ENCODE results near the gene ACYP1. TPM values are rescaled to one million over a fixed set of nuclear protein-coding genes. Genes with fewer than 3 reads are reported as not detected.

Gene ACYP1
- total RNA-seq, 1 experiment from 2014 or later = 50.2 TPM

DNA sequence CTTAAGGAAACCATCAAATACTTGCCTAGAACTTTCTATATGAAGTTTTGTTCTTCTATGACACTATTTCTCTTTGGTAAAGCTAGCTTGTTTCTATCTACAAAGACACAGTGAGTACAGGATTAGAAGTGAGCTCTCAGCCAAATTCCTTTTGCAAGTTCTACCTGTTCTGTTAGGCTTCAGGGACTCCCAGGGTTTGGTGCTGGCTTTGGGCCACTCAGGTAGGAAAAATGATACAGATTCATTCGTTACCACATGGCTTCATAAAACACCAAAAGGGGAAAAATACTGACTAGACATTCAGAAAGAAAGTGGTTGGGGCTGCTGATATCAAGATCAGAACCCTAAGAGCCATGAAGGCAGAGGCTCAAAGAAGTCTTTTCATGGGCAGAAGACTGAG is 19.4 kb upstream of the ACYP1 start:
- TF ChIP-seq, protein P1, sequence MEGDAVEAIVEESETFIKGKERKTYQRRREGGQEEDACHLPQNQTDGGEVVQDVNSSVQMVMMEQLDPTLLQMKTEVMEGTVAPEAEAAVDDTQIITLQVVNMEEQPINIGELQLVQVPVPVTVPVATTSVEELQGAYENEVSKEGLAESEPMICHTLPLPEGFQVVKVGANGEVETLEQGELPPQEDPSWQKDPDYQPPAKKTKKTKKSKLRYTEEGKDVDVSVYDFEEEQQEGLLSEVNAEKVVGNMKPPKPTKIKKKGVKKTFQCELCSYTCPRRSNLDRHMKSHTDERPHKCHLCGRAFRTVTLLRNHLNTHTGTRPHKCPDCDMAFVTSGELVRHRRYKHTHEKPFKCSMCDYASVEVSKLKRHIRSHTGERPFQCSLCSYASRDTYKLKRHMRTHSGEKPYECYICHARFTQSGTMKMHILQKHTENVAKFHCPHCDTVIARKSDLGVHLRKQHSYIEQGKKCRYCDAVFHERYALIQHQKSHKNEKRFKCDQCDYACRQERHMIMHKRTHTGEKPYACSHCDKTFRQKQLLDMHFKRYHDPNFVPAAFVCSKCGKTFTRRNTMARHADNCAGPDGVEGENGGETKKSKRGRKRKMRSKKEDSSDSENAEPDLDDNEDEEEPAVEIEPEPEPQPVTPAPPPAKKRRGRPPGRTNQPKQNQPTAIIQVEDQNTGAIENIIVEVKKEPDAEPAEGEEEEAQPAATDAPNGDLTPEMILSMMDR (conservative IDR thresholded peaks at IDR 0.05; ENCODE audit: low read depth, low read length) = no peak
- no peak for TF ChIP-seq EZH2 (IDR thresholded peaks at IDR 0.05; ENCODE audit: borderline replicate concordance, low read depth, low read length, poor library complexity, severe bottlenecking)
- no peaks in the 10 kb centered on the region for H3K27me3 ChIP-seq (replicated peaks; ENCODE audit: insufficient read depth, low read depth, low read length, poor library complexity)
- no peaks in the 10 kb centered on the region for H3K4me1 ChIP-seq (ENCODE audit: insufficient read depth, low read length, poor library complexity, severe bottlenecking)
- ChIA-PET CTCF (interaction anchor here (0.5 to 0.8 kb wide), 2 partner anchors 205 to 222 kb away, joined by 3 to 6 read pairs; no protein-coding TSS in a partner anchor), POLR2A (ENCODE audit: low non-redundant PET) (no interaction called here)
- H3K36me3 ChIP-seq (ENCODE audit: insufficient read depth, low read length, poor library complexity, severe bottlenecking) = peaks cover 31% of the 10 kb centered on the region
- no peak overlapping the region for H3K4me3 ChIP-seq (ENCODE audit: low read depth, low read length, poor library complexity, severe bottlenecking)
- no peak for DNase-seq (ENCODE audit: low spot score)
- H3K9me3 ChIP-seq (ENCODE audit: low read depth, low read length, poor library complexity, severe bottlenecking) = no peaks in the 10 kb centered on the region
- intact Hi-C loops (cut with micrococcal nuclease; ENCODE audit: unreplicated experiment) = no loop called here
- BruUV-seq (replicated peaks) = no TSS peak
- no peak overlapping the region for H3K27ac ChIP-seq (ENCODE audit: low read depth, low read length, poor library complexity, severe bottlenecking)

DNA sequence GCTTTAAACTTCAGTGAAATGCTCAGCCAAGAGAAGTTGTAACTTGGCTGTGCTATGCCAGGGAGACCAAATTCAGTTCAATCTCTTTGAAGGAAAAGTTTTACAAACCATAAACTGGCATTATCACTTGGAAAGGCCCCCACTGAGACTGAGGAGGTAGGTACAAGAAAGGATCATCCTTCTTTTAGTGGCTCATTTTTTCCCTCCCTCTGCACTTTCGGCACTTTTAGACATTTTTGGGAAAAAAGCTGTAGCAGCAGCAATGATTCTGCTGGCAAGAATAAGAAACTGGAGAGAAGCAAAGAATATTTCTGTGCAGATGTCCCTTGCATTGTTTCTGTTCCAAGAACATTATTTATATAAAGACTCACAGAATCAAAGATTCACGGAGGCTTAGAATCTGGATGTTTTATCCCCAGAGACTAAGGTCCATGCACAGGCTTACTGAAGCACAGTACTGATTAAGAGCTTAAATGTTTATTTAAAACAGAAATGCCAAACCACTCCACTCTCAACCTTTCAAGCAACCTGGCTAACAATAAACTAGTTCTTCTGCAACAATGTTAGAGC is 17.9 kb upstream of the ACYP1 start:
- H3K9me3 ChIP-seq (ENCODE audit: low read depth, low read length, poor library complexity, severe bottlenecking) = no peaks in the 10 kb centered on the region
- intact Hi-C loops (cut with micrococcal nuclease; ENCODE audit: unreplicated experiment) = no loop called here
- H3K36me3 ChIP-seq (ENCODE audit: insufficient read depth, low read length, poor library complexity, severe bottlenecking) = peaks cover 16% of the 10 kb centered on the region
- H3K27me3 ChIP-seq (replicated peaks; ENCODE audit: insufficient read depth, low read depth, low read length, poor library complexity) = no peaks in the 10 kb centered on the region
- ChIA-PET CTCF (no interaction called here), POLR2A (ENCODE audit: low non-redundant PET) (no interaction called here)
- no peak overlapping the region for H3K4me3 ChIP-seq (ENCODE audit: low read depth, low read length, poor library complexity, severe bottlenecking)
- TF ChIP-seq, protein P1 (conservative IDR thresholded peaks at IDR 0.05; ENCODE audit: low read depth, low read length) = no peak
- TF ChIP-seq EZH2 (IDR thresholded peaks at IDR 0.05; ENCODE audit: borderline replicate concordance, low read depth, low read length, poor library complexity, severe bottlenecking) = no peak
- H3K4me1 ChIP-seq (ENCODE audit: insufficient read depth, low read length, poor library complexity, severe bottlenecking) = no peaks in the 10 kb centered on the region
- no peak for DNase-seq (ENCODE audit: low spot score)
- no peak overlapping the region for H3K27ac ChIP-seq (ENCODE audit: low read depth, low read length, poor library complexity, severe bottlenecking)
- no TSS peak for BruUV-seq (replicated peaks)

DNA sequence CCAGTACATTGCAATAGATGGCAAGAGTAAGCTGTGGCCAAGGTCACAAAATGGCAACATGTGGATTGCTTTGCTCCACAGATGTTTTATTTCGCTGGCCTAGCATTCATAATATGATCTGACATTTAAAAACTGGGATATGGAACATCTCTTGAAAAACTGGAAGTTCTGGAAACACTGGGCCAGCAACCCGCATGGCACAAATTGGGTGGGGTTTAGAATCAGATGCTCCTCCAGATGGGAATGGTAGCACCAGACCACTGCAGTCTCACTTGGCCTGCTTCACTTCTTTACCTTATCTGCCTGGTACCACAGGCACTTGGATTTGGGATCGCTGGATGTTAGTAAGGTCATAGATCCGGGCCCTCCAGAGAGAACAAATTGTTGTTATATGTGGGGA is 15.7 kb upstream of the ACYP1 start:
- TF ChIP-seq EZH2 (IDR thresholded peaks at IDR 0.05; ENCODE audit: borderline replicate concordance, low read depth, low read length, poor library complexity, severe bottlenecking) = no peak
- TF ChIP-seq, protein P1 (conservative IDR thresholded peaks at IDR 0.05; ENCODE audit: low read depth, low read length) = no peak
- H3K9me3 ChIP-seq (ENCODE audit: low read depth, low read length, poor library complexity, severe bottlenecking) = no peaks in the 10 kb centered on the region
- intact Hi-C loops (cut with micrococcal nuclease; ENCODE audit: unreplicated experiment) = no loop called here
- H3K27me3 ChIP-seq (replicated peaks; ENCODE audit: insufficient read depth, low read depth, low read length, poor library complexity) = no peaks in the 10 kb centered on the region
- BruUV-seq (replicated peaks) = no TSS peak
- H3K4me3 ChIP-seq (ENCODE audit: low read depth, low read length, poor library complexity, severe bottlenecking) = no peak overlapping the region
- no peak overlapping the region for H3K27ac ChIP-seq (ENCODE audit: low read depth, low read length, poor library complexity, severe bottlenecking)
- H3K36me3 ChIP-seq (ENCODE audit: insufficient read depth, low read length, poor library complexity, severe bottlenecking) = peaks cover 9% of the 10 kb centered on the region
- no peak for DNase-seq (ENCODE audit: low spot score)
- POLR2A ChIA-PET (ENCODE audit: low non-redundant PET) = no interaction called here
- no peaks in the 10 kb centered on the region for H3K4me1 ChIP-seq (ENCODE audit: insufficient read depth, low read length, poor library complexity, severe bottlenecking)
- CTCF ChIA-PET = interaction anchor here (0.6 kb wide), 1 partner anchor 21 kb away, joined by 3 read pairs; no protein-coding TSS in a partner anchor

All from A673 (cell line).